Stomach smooth muscle (tissue), 2 donors: Measurements from ENCODE around the gene NBAS.

ENCODE experiments used
- H3K27ac ChIP-seq: one replicate; pipeline ENCODE4 v1.7.0; 2013; ENCODE audit warnings: mild to moderate bottlenecking, low read length, inconsistent platforms
- H3K27me3 ChIP-seq, 2 donors: one replicate each; pipeline ENCODE4 v1.7.0; 2013; ENCODE audit warnings: low read length in 2 of 2; ENCODE audit not compliant: insufficient read depth in 2 of 2, control insufficient read depth in 1 of 2
- H3K36me3 ChIP-seq, 2 donors: one replicate each; pipeline ENCODE4 v1.7.0; 2013; ENCODE audit warnings: low read length in 2 of 2; ENCODE audit not compliant: control insufficient read depth in 2 of 2, insufficient read depth in 2 of 2
- H3K4me1 ChIP-seq: one replicate; pipeline ENCODE4 v1.7.0; 2013; ENCODE audit warnings: low read length; ENCODE audit not compliant: control insufficient read depth, insufficient read depth
- H3K4me3 ChIP-seq, 2 donors: one replicate each; pipeline ENCODE4 v1.7.0; 2013; ENCODE audit warnings: low read length in 2 of 2
- H3K9ac ChIP-seq, 2 donors: one replicate each; pipeline ENCODE4 v1.7.0; 2013; ENCODE audit warnings: low read length in 2 of 2, mild to moderate bottlenecking in 1 of 2
- H3K9me3 ChIP-seq, 2 donors: one replicate each; pipeline ENCODE4 v1.7.0; 2013; ENCODE audit warnings: low read length in 2 of 2; ENCODE audit not compliant: control insufficient read depth in 2 of 2
- donor health status: healthy.
- donor health status: Pancreatic carcinoma.

Gene NBAS

DNA sequence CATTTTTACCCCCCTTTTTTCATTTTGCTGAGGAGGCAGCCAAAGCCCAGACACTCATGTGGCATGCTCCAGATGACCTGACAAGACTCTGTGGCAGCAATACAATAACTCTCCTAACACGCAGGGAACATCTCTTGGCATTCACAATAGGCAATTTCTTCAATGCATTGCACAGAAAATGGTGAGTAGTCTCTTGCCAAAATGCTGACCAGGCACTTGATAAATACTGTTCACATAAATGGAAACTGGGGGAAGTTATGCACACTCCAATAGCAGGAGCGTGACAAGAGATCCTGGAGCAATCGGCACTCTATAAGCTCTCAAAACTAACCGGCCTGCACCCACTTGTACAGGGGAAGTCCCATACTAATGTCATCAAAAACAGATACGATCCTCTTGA is 66.3 kb downstream of the NBAS start:
- H3K36me3 ChIP-seq = peaks cover 4 to 7% of the 10 kb centered on the region in 2 donors
- H3K9me3 ChIP-seq = no peaks in the 10 kb centered on the region

DNA sequence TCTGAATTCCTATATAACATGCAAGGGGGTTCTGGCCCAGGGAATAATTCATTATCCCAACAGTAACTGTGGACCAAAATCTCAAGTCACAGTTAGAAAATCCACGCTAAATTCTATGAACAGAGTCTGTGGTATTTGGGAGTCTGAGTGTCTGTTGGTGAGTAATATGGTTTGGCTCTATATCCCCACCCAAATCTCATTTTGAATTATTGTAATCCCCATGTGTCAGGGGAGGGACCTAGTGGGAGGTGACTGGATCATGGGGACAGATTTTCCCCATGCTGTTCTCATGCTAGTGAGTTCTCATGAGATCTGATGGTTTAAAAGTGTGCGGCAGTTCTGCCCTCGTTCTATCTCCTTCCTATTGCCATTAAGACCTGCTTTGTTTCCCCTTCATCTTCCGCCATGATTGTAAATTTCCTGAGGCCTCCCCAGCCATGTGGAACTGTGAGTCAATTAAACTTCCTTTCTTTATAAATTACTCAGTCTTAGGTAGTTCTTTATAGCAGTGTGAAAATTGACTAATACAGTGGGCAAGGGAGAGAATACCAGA is 68.3 kb downstream of the NBAS start:
- Histone ChIP-seq H3K9ac (no peak overlapping the region), H3K36me3 (peaks cover 2 to 3% of the 10 kb centered on the region in 2 donors), H3K27ac (no peak overlapping the region), H3K4me3 (no peak overlapping the region), H3K4me1 (no peaks in the 10 kb centered on the region), H3K27me3 (no peaks in the 10 kb centered on the region), H3K9me3 (no peaks in the 10 kb centered on the region)

More for the DNA sequence above, 66.3 kb downstream of the NBAS start:
- no peak overlapping the region for H3K27ac ChIP-seq
- H3K9ac ChIP-seq = no peak overlapping the region
- no peaks in the 10 kb centered on the region for H3K27me3 ChIP-seq
- no peak overlapping the region for H3K4me3 ChIP-seq
- no peaks in the 10 kb centered on the region for H3K4me1 ChIP-seq

DNA sequence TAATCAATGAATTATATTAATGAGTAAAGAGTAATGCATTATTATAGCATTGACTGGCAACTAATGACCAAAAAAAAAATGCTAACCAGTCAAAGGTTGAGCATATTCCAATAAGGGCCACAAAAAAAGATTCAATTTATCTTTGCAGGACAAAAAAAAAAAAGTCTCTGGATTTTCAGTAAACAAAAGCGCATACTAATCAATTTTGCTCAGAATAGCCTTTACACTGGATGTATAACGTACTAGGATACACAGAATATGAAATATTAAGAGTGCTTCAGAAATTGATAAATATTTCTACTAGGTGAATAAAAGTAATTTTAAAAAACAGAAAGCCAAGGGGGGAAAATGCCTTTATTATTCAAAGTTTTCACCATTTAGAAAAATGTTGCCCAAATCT is 74.4 kb downstream of the NBAS start:
- Histone ChIP-seq H3K9me3 (no peaks in the 10 kb centered on the region), H3K9ac (no peak overlapping the region), H3K27ac (no peak overlapping the region), H3K4me3 (no peak overlapping the region), H3K4me1 (no peaks in the 10 kb centered on the region), H3K27me3 (no peaks in the 10 kb centered on the region), H3K36me3 (peaks cover 12% of the 10 kb centered on the region in 2 donors)

DNA sequence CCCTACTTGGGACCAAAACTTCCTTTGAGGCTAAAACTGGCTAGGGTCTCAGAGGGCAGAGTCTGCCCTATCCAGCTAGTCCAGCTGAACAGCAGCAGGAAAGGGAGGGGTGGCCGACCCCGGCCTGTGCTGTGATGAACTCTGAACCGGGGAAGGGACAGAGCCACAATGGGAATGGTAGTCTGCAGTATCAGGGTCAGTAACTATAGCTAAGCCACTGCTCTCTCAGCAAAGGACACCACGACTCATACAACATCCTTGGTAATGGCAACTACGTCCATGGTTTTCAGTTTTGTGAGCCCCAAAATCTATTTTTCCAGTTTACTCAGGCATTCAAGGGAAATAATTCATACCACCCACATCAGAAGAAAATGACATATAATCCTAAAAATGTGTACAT is 75.2 kb downstream of the NBAS start:
- H3K4me1 ChIP-seq = no peaks in the 10 kb centered on the region
- no peaks in the 10 kb centered on the region for H3K9me3 ChIP-seq
- H3K27ac ChIP-seq = no peak overlapping the region
- H3K4me3 ChIP-seq = no peak overlapping the region
- H3K27me3 ChIP-seq = no peaks in the 10 kb centered on the region
- H3K9ac ChIP-seq = no peak overlapping the region
- peaks cover 15 to 16% of the 10 kb centered on the region in 2 donors for H3K36me3 ChIP-seq

DNA sequence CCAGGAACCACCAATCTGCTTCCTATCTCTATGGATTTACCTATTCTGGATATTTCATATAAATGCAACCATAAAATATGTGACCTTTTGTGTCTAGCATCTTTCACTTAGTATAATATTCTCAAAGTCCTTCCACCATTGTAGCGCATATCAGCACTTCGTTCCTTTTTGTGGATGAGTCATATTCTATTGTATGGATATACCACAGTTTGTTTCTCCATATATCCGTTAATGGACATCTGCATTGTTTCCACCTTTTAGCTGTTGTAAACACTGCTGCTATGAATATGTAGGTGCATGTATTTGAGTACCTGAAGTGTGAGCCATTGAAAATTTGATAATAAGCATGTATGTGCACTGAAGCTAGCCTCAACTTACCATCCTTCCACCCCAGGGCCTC is 80.1 kb downstream of the NBAS start:
- Histone ChIP-seq H3K36me3 (peaks cover 11 to 12% of the 10 kb centered on the region in 2 donors), H3K9ac (no peak overlapping the region), H3K4me1 (no peaks in the 10 kb centered on the region)

DNA sequence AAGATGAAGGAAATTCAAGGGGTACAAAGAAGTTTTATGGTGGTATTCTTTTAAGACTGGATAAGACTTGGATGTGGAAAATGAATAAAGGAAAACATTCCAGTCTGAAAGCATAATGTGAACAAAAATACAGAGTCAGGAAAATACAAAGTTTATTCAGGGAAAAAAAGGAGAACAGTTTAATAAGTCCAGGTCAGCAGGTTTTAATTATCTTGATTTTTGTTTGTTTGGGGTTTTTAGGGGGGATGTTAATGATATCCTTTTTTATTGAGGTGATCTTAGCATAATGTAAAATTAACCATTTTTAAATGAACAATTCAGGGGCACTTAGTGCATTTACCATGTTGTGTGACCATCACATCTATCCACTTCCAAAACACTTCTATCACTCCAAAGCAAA is 80.6 kb downstream of the NBAS start:
- Histone ChIP-seq H3K27me3 (no peaks in the 10 kb centered on the region), H3K9ac (no peak overlapping the region), H3K36me3 (peaks cover 9 to 11% of the 10 kb centered on the region in 2 donors), H3K27ac (no peak overlapping the region), H3K9me3 (no peaks in the 10 kb centered on the region), H3K4me1 (no peaks in the 10 kb centered on the region), H3K4me3 (no peak overlapping the region)

More for the DNA sequence above, 80.1 kb downstream of the NBAS start:
- Histone ChIP-seq H3K9me3 (no peaks in the 10 kb centered on the region), H3K27me3 (no peaks in the 10 kb centered on the region), H3K27ac (no peak overlapping the region), H3K4me3 (no peak overlapping the region)

DNA sequence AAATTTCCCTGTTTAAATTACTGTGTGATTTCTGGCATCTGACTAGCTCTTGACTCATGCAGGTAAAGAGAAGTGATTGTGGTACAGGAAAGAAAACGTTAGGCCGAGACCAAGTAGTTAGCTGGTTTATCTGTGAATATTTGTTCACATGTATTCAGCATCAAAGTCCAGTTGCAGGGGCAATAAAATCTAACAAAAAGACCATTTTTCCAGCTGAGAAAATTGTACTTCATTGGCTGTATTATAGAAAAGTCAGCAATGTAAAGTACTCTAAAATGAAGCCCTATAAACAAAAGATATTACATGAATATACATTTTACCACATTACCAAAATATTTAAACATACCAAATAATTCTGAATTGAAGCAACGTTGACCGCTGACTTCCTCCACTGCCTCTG is 88.3 kb downstream of the NBAS start:
- Histone ChIP-seq H3K9me3 (no peaks in the 10 kb centered on the region), H3K36me3 (peaks cover 21 to 30% of the 10 kb centered on the region in 2 donors), H3K27ac (no peak overlapping the region), H3K4me3 (no peak overlapping the region), H3K27me3 (no peaks in the 10 kb centered on the region), H3K9ac (no peak overlapping the region), H3K4me1 (no peaks in the 10 kb centered on the region)

DNA sequence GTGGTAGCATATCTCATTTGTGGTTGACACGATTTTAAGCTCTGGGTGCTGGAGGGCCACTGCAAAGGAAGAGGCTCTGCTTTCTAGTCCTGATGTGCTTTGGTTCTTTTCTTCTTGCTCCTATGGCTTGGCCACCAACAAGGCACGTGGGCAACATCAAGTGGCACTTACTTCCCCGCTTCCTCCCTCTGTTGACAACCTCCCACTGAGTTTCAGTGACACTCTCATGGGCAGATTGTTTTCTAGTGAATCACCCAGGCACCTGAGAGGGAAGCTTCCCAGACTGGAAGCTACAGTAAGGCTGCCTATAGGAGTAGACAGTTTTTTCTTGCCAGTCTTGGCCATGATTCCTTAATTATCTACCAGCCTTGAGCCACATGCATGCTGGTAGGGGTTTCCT is 89.0 kb downstream of the NBAS start:
- Histone ChIP-seq H3K4me3 (no peak overlapping the region), H3K27me3 (no peaks in the 10 kb centered on the region), H3K9ac (no peak overlapping the region), H3K27ac (no peak overlapping the region), H3K4me1 (no peaks in the 10 kb centered on the region), H3K36me3 (peaks cover 25 to 30% of the 10 kb centered on the region in 2 donors), H3K9me3 (no peaks in the 10 kb centered on the region)

DNA sequence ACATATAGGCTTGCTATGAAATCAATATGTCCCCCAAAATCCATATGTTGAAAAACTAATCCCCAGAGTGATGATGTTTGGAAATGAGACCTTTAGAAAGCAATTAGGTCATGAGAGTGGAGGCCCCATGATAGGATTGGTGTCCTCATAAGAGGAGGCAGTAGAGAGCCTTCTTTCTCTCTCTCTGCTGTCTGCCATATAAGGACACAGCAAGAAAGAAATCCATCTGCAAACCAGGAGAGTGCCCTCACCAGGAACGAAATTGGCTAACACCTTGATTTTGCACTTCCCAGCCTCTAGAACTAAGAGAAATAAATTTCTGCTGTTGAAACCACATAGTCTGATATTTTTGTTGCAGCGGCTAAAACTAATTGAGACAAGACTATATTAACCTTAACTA is 89.5 kb downstream of the NBAS start:
- Histone ChIP-seq H3K27me3 (no peaks in the 10 kb centered on the region), H3K9me3 (no peaks in the 10 kb centered on the region), H3K4me3 (no peak overlapping the region), H3K9ac (no peak overlapping the region), H3K36me3 (peaks cover 26 to 31% of the 10 kb centered on the region in 2 donors), H3K4me1 (no peaks in the 10 kb centered on the region), H3K27ac (no peak overlapping the region)

DNA sequence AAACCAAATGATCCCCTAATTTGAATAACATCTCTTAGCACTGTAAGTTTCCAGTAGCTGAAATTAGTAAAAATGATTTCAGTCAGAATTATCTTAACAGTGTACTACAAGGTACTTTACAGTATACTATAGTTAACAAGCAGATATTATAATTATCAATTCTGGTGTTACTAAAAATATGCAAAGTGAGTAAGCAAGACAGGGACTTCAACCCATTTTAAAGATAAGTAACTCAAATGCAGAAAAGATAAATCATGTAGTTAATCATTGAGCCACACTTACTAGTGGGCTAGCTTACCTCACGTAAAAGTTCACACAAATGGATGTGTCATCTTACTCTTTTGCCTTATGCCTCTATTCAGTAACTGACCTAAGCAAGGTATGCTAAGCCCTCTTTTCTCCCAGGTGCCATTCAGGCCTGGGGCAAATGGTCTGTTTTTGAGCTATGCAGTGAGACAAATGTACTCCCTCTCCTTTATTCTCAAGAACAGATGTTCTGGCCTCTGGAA is 101.0 kb downstream of the NBAS start:
- Histone ChIP-seq H3K27ac (no peak overlapping the region), H3K9ac (no peak overlapping the region), H3K27me3 (no peaks in the 10 kb centered on the region), H3K36me3 (peaks cover 18 to 23% of the 10 kb centered on the region in 2 donors), H3K4me1 (no peaks in the 10 kb centered on the region), H3K9me3 (no peaks in the 10 kb centered on the region), H3K4me3 (no peak overlapping the region)

DNA sequence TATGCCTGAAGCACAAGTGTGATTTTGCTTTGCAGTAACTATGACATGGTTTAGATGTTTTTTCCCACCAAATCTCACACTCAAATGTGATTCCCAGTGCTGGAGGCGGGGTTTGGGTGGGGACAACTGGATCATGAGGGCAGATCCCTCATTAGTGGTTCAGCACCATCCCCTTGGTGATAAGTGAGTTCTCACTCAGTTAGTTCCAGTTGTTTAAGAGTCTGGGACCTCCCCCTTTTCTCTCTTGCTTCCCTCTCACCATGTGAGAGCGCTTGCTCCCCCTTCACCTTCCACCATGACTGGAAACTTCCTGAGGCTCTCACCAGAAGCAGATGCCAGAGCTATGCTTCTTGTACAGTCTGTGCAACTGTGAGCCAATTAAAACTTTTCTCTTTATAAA is 102.9 kb downstream of the NBAS start:
- Histone ChIP-seq H3K27ac (no peak overlapping the region), H3K27me3 (no peaks in the 10 kb centered on the region), H3K4me3 (no peak overlapping the region), H3K9ac (no peak overlapping the region), H3K4me1 (no peaks in the 10 kb centered on the region), H3K9me3 (no peaks in the 10 kb centered on the region), H3K36me3 (peaks cover 11 to 15% of the 10 kb centered on the region in 2 donors)
